ENCODE data around the gene LRRC23.

The LRRC23 gene

GRCh38 chr12:6946920-6947374 lies 42.3 kb downstream of the LRRC23 start:
- DNase-seq: no peak

DNA sequence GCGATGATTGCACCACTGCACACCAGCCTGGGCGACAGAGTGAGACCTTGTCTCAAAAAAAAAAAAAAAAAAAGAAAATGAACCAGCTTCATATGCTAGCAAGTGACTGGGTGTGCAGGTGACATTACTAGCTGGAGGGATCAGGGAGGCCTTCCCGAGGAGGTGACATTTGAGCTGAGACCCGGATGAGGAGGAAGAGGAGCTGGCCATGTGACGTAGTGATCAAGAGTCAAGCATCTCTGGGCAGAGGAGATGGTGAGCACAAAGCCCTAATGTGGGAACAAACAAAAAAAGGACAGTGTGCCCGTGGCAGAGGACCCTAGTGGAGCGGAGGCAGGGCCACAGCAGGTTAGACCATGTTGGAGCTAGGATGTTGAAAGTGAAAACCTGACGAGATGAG lies 43.0 kb downstream of the LRRC23 start:
- DNase-seq: no peak

- DNase-seq: no peak
Measured at GRCh38 chr12:6948873-6949594, 44.4 kb downstream of the LRRC23 start.

GRCh38 chr12:6950401-6950801 lies 45.8 kb downstream of the LRRC23 start:
- DNase-seq: no peak

GRCh38 chr12:6950811-6951540 lies 46.4 kb downstream of the LRRC23 start, which contains the start of gene PTPN6:
TSS of gene PTPN6 (plus strand) at chr12:6951356. CDS start at chr12:6951513, 157 bp downstream.
- DNase-seq: no peak

- DNase-seq: no peak
Measured at GRCh38 chr12:6951551-6952120, 47.0 kb downstream of the LRRC23 start.

- DNase-seq: no peak
Measured at GRCh38 chr12:6952121-6952862, 47.7 kb downstream of the LRRC23 start.

DNA sequence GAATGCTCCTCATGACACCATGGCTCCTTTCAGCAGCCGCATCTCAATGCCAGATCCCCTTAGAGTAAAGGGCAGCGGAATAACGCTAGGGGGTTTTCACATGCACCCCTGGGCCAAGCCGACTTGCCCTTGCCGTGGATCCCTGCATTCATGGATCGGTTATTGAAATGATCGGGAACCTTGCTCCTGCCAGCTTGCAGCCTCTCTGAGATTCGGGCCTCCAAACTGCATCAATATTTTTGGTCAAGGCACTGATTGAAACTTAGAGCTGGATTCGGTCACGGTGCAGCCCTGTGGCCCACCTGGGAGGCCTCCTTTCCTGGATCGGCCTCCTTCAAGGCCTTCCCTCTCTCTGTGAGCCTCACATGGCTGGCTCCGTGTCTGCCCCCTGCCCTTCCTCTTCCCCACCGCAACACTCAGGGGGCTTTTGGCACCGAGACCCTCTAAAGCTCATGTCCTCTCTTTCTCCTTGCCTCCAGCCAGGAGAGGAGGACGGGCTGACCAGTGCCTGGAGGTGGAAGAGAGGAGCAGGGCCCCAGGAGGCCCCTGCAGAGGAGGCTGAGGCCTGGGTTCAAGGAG lies 48.3 kb downstream of the LRRC23 start:
- DNase-seq: no peak

GRCh38 chr12:6953442-6954315 lies 49.1 kb downstream of the LRRC23 start:
- DNase-seq: no peak

- no peak for DNase-seq
Measured at GRCh38 chr12:6954316-6955107, 49.9 kb downstream of the LRRC23 start.

DNA sequence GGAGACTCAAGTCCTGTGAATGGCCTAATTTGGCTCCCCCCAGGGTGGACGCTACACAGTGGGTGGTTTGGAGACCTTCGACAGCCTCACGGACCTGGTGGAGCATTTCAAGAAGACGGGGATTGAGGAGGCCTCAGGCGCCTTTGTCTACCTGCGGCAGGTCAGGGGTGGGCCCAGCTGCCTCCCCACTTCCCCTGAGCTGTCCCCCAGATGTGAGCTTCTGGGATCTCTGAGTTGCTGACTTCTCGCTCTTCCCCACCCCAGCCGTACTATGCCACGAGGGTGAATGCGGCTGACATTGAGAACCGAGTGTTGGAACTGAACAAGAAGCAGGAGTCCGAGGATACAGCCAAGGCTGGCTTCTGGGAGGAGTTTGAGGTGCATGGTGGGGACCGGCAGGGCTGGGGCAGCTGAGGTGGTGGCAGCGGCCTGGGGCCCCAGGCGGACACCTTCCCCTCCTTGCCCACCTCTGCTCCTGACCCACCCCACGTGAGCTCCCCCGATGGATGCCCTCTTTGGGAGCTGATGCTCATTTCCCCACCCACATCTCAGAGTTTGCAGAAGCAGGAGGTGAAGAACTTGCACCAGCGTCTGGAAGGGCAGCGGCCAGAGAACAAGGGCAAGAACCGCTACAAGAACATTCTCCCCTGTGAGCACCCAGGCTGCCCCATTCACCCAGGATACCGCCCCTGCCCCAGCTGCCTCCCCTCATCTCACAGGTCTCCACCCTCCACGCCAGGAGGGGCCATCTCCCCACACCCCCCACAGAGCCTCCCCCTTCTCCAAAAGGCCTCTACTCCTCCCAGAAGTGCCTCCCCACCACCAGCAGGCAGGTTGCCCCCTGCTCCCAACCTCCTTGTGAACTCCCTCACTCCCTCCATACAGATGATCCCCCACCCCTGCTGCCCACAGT lies 50.7 kb downstream of the LRRC23 start:
- no peak for DNase-seq

GRCh38 chr12:6956021-6956727 lies 51.6 kb downstream of the LRRC23 start:
- no peak for DNase-seq

- no peak for DNase-seq
Measured at GRCh38 chr12:6957151-6957701, 52.6 kb downstream of the LRRC23 start.

GRCh38 chr12:6957741-6958608 lies 53.4 kb downstream of the LRRC23 start:
- DNase-seq: no peak

DNA sequence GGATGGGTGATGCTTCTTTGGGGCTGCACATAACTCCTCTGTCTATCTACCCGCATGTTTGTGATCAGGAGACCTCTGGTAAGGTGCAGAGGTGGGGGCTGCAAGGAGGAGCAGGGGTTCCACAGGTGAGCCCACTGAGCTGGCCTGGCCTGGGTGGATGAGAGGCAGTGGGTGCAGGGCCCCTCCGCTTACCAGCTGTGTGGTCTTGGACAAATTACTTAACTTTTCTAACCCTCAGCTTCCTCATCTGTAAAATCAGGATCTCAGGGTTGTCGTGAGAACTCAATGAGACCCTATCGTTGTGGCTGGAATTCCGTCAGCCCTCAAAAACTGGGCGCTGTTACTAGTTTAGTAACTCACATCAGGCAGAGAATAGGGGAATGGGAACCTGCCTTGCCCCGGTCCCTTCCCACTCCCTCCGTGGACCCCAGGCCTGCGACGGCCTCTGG lies 54.0 kb downstream of the LRRC23 start:
- DNase-seq: no peak

GRCh38 chr12:6959058-6959804 lies 54.6 kb downstream of the LRRC23 start:
- no peak for DNase-seq

All from NCI-H526 treated with DMSO at 0.1 percent for 48 hours (cell line).